Peyer's patch (tissue), 4 donors: Measurements from ENCODE around the gene ATP6AP2. TPM values are rescaled to one million over a fixed set of nuclear protein-coding genes. Genes with fewer than 3 reads are reported as not detected.

Experiments used
- DNase-seq, 3 donors: peaks; one replicate each; pipeline ENCODE4 v3.0.0-alpha.2; 2017 to 2019
- H3K27ac ChIP-seq, 4 donors: fragments of 200-600 bp; sonication (generic); one replicate each; pipeline ENCODE4 v1.5.1; 2016 to 2019
- H3K27me3 ChIP-seq, 2 donors: fragments of 200-600 bp; sonication (generic); one replicate each; pipeline ENCODE4 v1.5.1; 2019
- H3K36me3 ChIP-seq, 3 donors: fragments of 200-600 bp; sonication (generic); one replicate each; pipeline ENCODE4 v1.5.1; 2016 to 2019
- H3K4me1 ChIP-seq, 4 donors: fragments of 200-600 bp; sonication (generic); one replicate each; pipeline ENCODE4 v1.5.1; 2016 to 2019
- H3K4me3 ChIP-seq, 4 donors: fragments of 200-600 bp; sonication (generic); 1 replicate in 3 of 4; 2 replicates in 1 of 4; pipeline ENCODE4 v1.5.1; 2016 to 2019; ENCODE audit warnings: mild to moderate bottlenecking in 1 of 4
- H3K9me3 ChIP-seq, 4 donors: fragments of 200-600 bp; sonication (generic); one replicate each; pipeline ENCODE4 v1.5.1; 2016 to 2019; ENCODE audit warnings: mild to moderate bottlenecking in 1 of 4
- CTCF ChIP-seq, 6 experiments: fragments of 450-650 bp in 4 of 6; fragments of 200-600 bp in 2 of 6; sonication (generic) in 1 of 6; IDR thresholded peaks; one replicate each; pipeline ENCODE4 v1.5.1; 2017 to 2019; ENCODE audit warnings: antibody characterized with exemption in 6 of 6, mild to moderate bottlenecking in 3 of 6, moderate library complexity in 1 of 6
- POLR2A ChIP-seq, 2 donors: fragments of 450-650 bp; IDR thresholded peaks; one replicate each; pipeline ENCODE4 v1.5.1; 2017; ENCODE audit warnings: antibody characterized with exemption in 2 of 2, mild to moderate bottlenecking in 2 of 2, moderate library complexity in 2 of 2
- total RNA-seq, 4 donors: library from RNA; depleted of rRNA; stranded (reverse); fragments of >200 nt; gene quantifications; one replicate each; pipeline ENCODE4 v1.1.0, GENCODE V29; 2016

ATP6AP2 gene
- total RNA-seq, 4 donors from 2014 or later = 11.6 to 76.0 (median 50.8) TPM

DNA sequence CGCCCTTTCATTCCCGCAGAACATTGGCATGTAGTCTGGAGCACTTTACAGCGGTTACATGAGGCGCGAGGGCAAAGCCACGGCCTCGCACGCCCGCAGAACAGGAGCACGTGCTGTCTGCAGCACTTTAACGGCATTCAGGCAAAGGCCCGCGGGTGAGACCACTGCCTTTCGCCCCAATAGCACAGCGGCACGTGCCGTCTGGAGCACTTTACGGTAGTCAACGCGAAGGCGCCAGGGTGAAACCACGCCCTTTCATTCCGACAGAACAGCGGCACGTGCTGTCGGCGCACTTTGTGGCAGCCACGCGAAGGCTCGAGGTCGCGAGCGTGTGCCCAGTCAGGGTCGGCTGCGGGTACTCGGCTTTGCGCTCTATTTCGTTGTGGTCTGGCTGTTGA lies 42.4 kb downstream of the ATP6AP2 start, which contains the start of gene MPC1L:
TSS of gene MPC1L (plus strand) at position 290 of the 398 bp plus-strand sequence. CDS start 138 bp downstream, outside the sequence.
- no peaks in the 10 kb centered on the region for H3K27me3 ChIP-seq
- no peaks in the 10 kb centered on the region for H3K4me1 ChIP-seq
- DNase-seq = no peak
- H3K4me3 ChIP-seq = no peak within 1 kb of the TSS
- H3K9me3 ChIP-seq = no peaks in the 10 kb centered on the region
- H3K27ac ChIP-seq = peak within 1 kb of the TSS in 1 of 4 donors; percentile 5
- no peak for TF ChIP-seq CTCF (IDR thresholded peaks at IDR 0.05)
- TF ChIP-seq POLR2A (IDR thresholded peaks at IDR 0.05) = no peak
- H3K36me3 ChIP-seq = peaks cover 0 to 9% (median 0%) of the 10 kb centered on the region in 3 donors

DNA sequence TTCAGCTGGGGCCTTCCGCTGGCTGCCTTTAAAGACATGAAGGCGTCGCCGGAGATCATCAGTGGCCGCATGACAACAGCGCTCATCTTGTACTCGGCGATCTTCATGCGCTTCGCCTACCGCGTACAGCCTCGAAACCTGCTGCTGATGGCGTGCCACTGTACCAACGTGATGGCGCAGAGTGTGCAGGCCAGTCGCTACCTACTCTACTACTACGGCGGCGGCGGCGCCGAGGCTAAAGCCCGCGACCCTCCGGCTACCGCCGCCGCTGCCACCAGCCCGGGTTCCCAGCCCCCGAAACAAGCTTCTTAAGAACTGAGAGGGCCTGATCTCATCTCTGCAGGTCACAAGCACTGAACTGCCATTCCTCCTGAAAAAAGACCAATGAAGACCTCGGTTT lies 42.9 kb downstream of the ATP6AP2 start:
- Histone ChIP-seq H3K4me3 (no peak overlapping the region), H3K36me3 (peaks cover 0 to 9% (median 0%) of the 10 kb centered on the region in 3 donors), H3K27ac (no peak overlapping the region), H3K9me3 (no peaks in the 10 kb centered on the region), H3K4me1 (no peaks in the 10 kb centered on the region), H3K27me3 (no peaks in the 10 kb centered on the region)
- no peak for TF ChIP-seq CTCF (IDR thresholded peaks at IDR 0.05)
- TF ChIP-seq POLR2A (IDR thresholded peaks at IDR 0.05) = no peak
- DNase-seq = no peak

- no peak for DNase-seq
- Histone ChIP-seq H3K36me3 (peaks cover 0 to 20% (median 0%) of the 10 kb centered on the region in 3 donors), H3K4me3 (no peak overlapping the region), H3K9me3 (no peaks in the 10 kb centered on the region), H3K4me1 (no peaks in the 10 kb centered on the region), H3K27ac (no peak overlapping the region), H3K27me3 (no peaks in the 10 kb centered on the region)
- TF ChIP-seq CTCF (IDR thresholded peaks at IDR 0.05) (no peak), POLR2A (IDR thresholded peaks at IDR 0.05) (no peak)
These were observed 44.5 kb downstream of the ATP6AP2 start for GRCh38 chrX:40625294-40625693.

DNA sequence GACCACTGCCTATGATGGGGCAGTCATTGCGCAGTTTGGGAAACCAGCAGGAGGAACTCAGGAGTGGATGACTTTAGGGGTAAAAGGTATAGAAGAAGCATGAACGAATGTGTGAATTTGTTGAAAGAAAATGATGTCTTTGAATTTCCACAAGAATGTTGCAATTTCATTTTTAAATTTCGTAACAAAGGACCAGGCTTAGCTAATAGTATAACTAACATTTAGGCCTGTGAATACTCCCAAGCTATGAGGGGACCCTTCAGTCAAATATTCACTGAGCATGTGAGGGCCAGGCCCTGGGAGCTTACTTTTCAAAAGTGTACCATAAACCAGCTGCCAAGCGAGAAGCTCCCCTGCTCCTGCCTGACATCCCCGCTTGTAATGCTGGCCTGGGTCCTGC lies 47.7 kb downstream of the ATP6AP2 start:
- peaks cover 0 to 41% (median 0%) of the 10 kb centered on the region in 3 donors for H3K36me3 ChIP-seq
- H3K4me3 ChIP-seq = no peak overlapping the region

DNA sequence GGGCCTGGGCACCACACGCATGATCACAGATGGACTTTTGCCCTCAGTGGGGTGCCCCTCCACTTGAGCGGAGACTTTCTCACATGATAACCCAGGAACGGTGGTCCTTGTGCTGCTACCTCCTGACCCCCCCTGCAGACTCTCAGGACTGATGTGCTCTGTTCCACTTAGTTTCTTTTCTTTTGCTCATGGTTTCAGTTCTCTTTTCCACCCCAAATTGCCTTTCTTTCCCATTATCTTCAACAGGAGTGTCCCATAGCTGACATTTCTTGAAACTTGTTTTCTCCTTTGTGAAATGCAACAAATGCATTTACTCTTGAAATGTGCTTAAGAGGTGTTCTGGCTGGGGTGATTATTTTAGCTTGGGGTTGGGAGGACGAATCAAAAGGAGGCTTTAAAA lies 51.4 kb downstream of the ATP6AP2 start:
- Histone ChIP-seq H3K4me3 (no peak overlapping the region), H3K9me3 (no peaks in the 10 kb centered on the region), H3K27ac (no peak overlapping the region), H3K27me3 (no peaks in the 10 kb centered on the region), H3K36me3 (peaks cover 0 to 69% (median 0%) of the 10 kb centered on the region in 3 donors), H3K4me1 (no peaks in the 10 kb centered on the region)
- TF ChIP-seq POLR2A (IDR thresholded peaks at IDR 0.05) = no peak
- TF ChIP-seq CTCF (IDR thresholded peaks at IDR 0.05) = no peak
- DNase-seq = no peak

More for the DNA sequence above, 47.7 kb downstream of the ATP6AP2 start:
- H3K9me3 ChIP-seq = no peaks in the 10 kb centered on the region
- H3K4me1 ChIP-seq = no peaks in the 10 kb centered on the region
- no peak for TF ChIP-seq CTCF (IDR thresholded peaks at IDR 0.05)
- no peak for TF ChIP-seq POLR2A (IDR thresholded peaks at IDR 0.05)
- no peak for DNase-seq
- no peak overlapping the region for H3K27ac ChIP-seq
- no peaks in the 10 kb centered on the region for H3K27me3 ChIP-seq

GRCh38 chrX:40637687-40638086 lies 56.9 kb downstream of the ATP6AP2 start:
- H3K36me3 ChIP-seq = peaks cover 0 to 42% (median 0%) of the 10 kb centered on the region in 3 donors
- H3K9me3 ChIP-seq = no peaks in the 10 kb centered on the region
- H3K27ac ChIP-seq = no peak overlapping the region
- TF ChIP-seq CTCF (IDR thresholded peaks at IDR 0.05) (no peak), POLR2A (IDR thresholded peaks at IDR 0.05) (no peak)
- H3K4me3 ChIP-seq = no peak overlapping the region
- H3K27me3 ChIP-seq = no peaks in the 10 kb centered on the region
- H3K4me1 ChIP-seq = peaks cover 0 to 4% (median 0%) of the 10 kb centered on the region in 4 donors
- no peak for DNase-seq
